Heart right ventricle (tissue), 16 donors: ENCODE data around the gene ADCY5. TPM values are rescaled to one million over a fixed set of nuclear protein-coding genes. Genes with fewer than 3 reads are reported as not detected.

ENCODE experiments used
- ATAC-seq, 8 donors: fragments of 200-7000 bp; cut with Tn5 transposase; one replicate each; pipeline ENCODE4 v1.9.1; 2020; ENCODE audit warnings: mild to moderate bottlenecking in 8 of 8, moderate library complexity in 8 of 8, moderate number of reproducible peaks in 1 of 8
- DNase-seq, 2 donors: peaks; one replicate each; pipeline ENCODE4 v3.0.0-alpha.2; 2020
- H3K27ac ChIP-seq, 10 donors: fragments of 200-600 bp; sonication (generic) in 2 of 10; one replicate each; pipeline versions ENCODE4 v1.5.0 to v1.8.0; 2020 to 2022; ENCODE audit warnings: mild to moderate bottlenecking in 3 of 10
- H3K27me3 ChIP-seq, 7 donors: fragments of 200-600 bp; one replicate each; pipeline ENCODE4 v1.8.0; 2021 to 2022; ENCODE audit warnings: mild to moderate bottlenecking in 2 of 7
- H3K36me3 ChIP-seq, 9 donors: fragments of 200-600 bp; sonication (generic) in 1 of 9; one replicate each; pipeline versions ENCODE4 v1.5.0 to v1.8.0; 2020 to 2022; ENCODE audit warnings: mild to moderate bottlenecking in 2 of 9
- H3K4me1 ChIP-seq, 9 donors: fragments of 200-600 bp; sonication (generic) in 1 of 9; one replicate each; pipeline versions ENCODE4 v1.5.0 to v1.8.0; 2020 to 2022; ENCODE audit warnings: mild to moderate bottlenecking in 4 of 9
- H3K4me3 ChIP-seq, 10 donors: fragments of 200-600 bp; sonication (generic) in 2 of 10; one replicate each; pipeline versions ENCODE4 v1.5.0 to v1.8.0; 2020 to 2022; ENCODE audit warnings: mild to moderate bottlenecking in 7 of 10, moderate library complexity in 2 of 10
- H3K9me3 ChIP-seq, 11 donors: fragments of 200-600 bp in 10 of 11; sonication (generic) in 2 of 11; one replicate each; pipeline versions ENCODE4 v1.5.0 to v1.8.0; 2013 to 2022; ENCODE audit warnings: mild to moderate bottlenecking in 2 of 11, control low read depth in 1 of 11, moderate library complexity in 1 of 11
- CTCF ChIP-seq, 9 donors: fragments of 200-600 bp; sonication (generic) in 2 of 9; IDR thresholded peaks; one replicate each; pipeline versions ENCODE4 v1.5.0 to v1.8.0; 2021 to 2022; ENCODE audit warnings: antibody characterized with exemption in 9 of 9, mild to moderate bottlenecking in 5 of 9, moderate library complexity in 1 of 9
- WGBS, 2 donors: extraction: QIAGEN DNeasy Blood & Tissue Kit; methylation state at CpG; one replicate each; pipeline ENCODE4 v1.1.7; 2013; ENCODE audit warnings: inconsistent platforms in 1 of 2; 5-methylcytosine and 5-hydroxymethylcytosine counted together
- intact Hi-C, 10 donors: fragments of 100-400 bp; cut with DNase I; formaldehyde crosslinking; loops; one replicate each; pipeline versions ENCODE4 v1.11.1 to v1.14.2; 2022
- polyA plus RNA-seq, 2 donors: library from polyadenylated mRNA; stranded (reverse); fragments of 200-250 nt; gene quantifications; one replicate each; pipeline ENCODE4 v1.2.3, GENCODE V29; 2013
- total RNA-seq, 10 donors: library from RNA; stranded (reverse); fragmentation: NEBNext Ultra II Directional in 3 of 10; extraction: Animal tissue kit (Norgen Biotek cat#: 25700) in 3 of 10; gene quantifications; one replicate each; pipeline versions ENCODE4 v1.2.1 to v1.2.4, GENCODE V29; 2021 to 2023
- donor health status: Arrhythmogenic right ventricular cardiomyopathy.
- donor health status: ischemic (EF 13 %, LVEDD 7.1; RV severe dilation, severe dysfunction).
- donor health status: healthy with polysubstance abuse.
- donor health status: DM: no; HTN: yes; CAD: no.
- donor health status: DM: no; HTN: no; CAD: no.
- donor health status: ischemic (EF 25% LVEDD 6.9; RV normal size, moderate dysfunction).
- donor health status: ischemic (EF 25% LVEDD 5.7; RV mildly dilated, moderate dysfunction).
- donor health status: healthy.
- donor health status: DM: yes; HTN: yes; CAD: no.
- donor health status: Ischemic cardiomyopathy.
- donor health status: ischemic (EF 35%, LVEDD 5.7; RV mildly dilated, moderate dysfunction).
- donor health status: nonischemic (EF 11% LVEDD 7.7; RV severe dilation, severe dysfunction).
- donor health status: DM: yes; HTN: yes; CAD: no.
- donor health status: PGD.
- donor health status: ischemic (EF 29% LVEDD 5.4; RV normal size, mild dysfunction).
- donor health status: nonischemic (EF 23%, LVEDD 6.1; RV moderate dilation, normal function).

ADCY5 gene
- total and polyA plus RNA-seq, 12 donors: 37.2 to 245 (median 198) TPM

- intact Hi-C loops: no loop called here
- peaks cover 0 to 26% (median 0%) of the 10 kb centered on the region in 9 donors for H3K36me3 ChIP-seq
- peak overlapping the region in 2 of 10 donors; percentile 36 to 41 for H3K27ac ChIP-seq
- WGBS, 2 donors: 33 to 38% methylated on average over 5 of the region's 5 CpGs
- H3K9me3 ChIP-seq: peaks cover 0 to 5% (median 0%) of the 10 kb centered on the region in 11 donors
- ATAC-seq (peak in 7 of 8 donors; percentile 57 to 86 (median 73)), DNase-seq (peak in 1 of 2 donors; percentile 50)
- H3K4me3 ChIP-seq: no peak overlapping the region
- TF ChIP-seq CTCF (IDR thresholded peaks at IDR 0.05): no peak
- peaks cover 0 to 36% (median 11%) of the 10 kb centered on the region in 9 donors for H3K4me1 ChIP-seq
- H3K27me3 ChIP-seq: no peaks in the 10 kb centered on the region
These were observed 177.3 kb downstream of the ADCY5 start for GRCh38 chr3:123271466-123272159.

- intact Hi-C loops: no loop called here
- H3K4me3 ChIP-seq: no peak overlapping the region
- peaks cover 0 to 34% (median 0%) of the 10 kb centered on the region in 9 donors for H3K36me3 ChIP-seq
- DNase-seq: no peak
- TF ChIP-seq CTCF (IDR thresholded peaks at IDR 0.05): no peak
- no peak for ATAC-seq
- no peak overlapping the region for H3K27ac ChIP-seq
- H3K4me1 ChIP-seq: peaks cover 0 to 36% (median 11%) of the 10 kb centered on the region in 9 donors
- 92 to 97% methylated on average over 2 of the region's 2 CpGs for WGBS, 2 donors
- peaks cover 0 to 13% (median 0%) of the 10 kb centered on the region in 11 donors for H3K9me3 ChIP-seq
- no peaks in the 10 kb centered on the region for H3K27me3 ChIP-seq
These were observed 178.1 kb downstream of the ADCY5 start for GRCh38 chr3:123270818-123271217.

GRCh38 chr3:123267821-123268220, 181.1 kb downstream of the ADCY5 start:
- no peaks in the 10 kb centered on the region for H3K27me3 ChIP-seq
- ATAC-seq: no peak
- peaks cover 0 to 28% (median 8%) of the 10 kb centered on the region in 9 donors for H3K4me1 ChIP-seq
- no peak overlapping the region for H3K27ac ChIP-seq
- peak in 2 of 9 donors; percentile 12 to 24 for TF ChIP-seq CTCF (IDR thresholded peaks at IDR 0.05)
- WGBS, 2 donors: 35 to 42% methylated on average over 2 of the region's 2 CpGs
- H3K36me3 ChIP-seq: peaks cover 0 to 54% (median 0%) of the 10 kb centered on the region in 9 donors
- DNase-seq: no peak
- intact Hi-C loops: loop anchor here in 3 of 10 donors (10.0 kb wide), 2 partner anchors 243 to 323 kb away; partner anchors contain the start of gene SEMA5B (in 1 of the 3)
- no peak overlapping the region for H3K4me3 ChIP-seq
- peaks cover 0 to 14% (median 0%) of the 10 kb centered on the region in 11 donors for H3K9me3 ChIP-seq

GRCh38 chr3:123263941-123264340, 184.9 kb downstream of the ADCY5 start:
- no peak for TF ChIP-seq CTCF (IDR thresholded peaks at IDR 0.05)
- H3K27me3 ChIP-seq: no peaks in the 10 kb centered on the region
- peaks cover 0 to 14% (median 0%) of the 10 kb centered on the region in 11 donors for H3K9me3 ChIP-seq
- H3K4me3 ChIP-seq: no peak overlapping the region
- no peak for DNase-seq
- ATAC-seq: no peak
- peaks cover 0 to 9% (median 0%) of the 10 kb centered on the region in 9 donors for H3K4me1 ChIP-seq
- 97 to 98% methylated on average over 2 of the region's 2 CpGs for WGBS, 2 donors
- no peak overlapping the region for H3K27ac ChIP-seq
- intact Hi-C loops: loop anchor here in 5 of 10 donors (5.0 to 10.0 kb wide), 4 partner anchors 239 to 417 kb away; partner anchors contain the start of gene SEMA5B (in 1 of the 5)
- peaks cover 0 to 71% (median 3%) of the 10 kb centered on the region in 9 donors for H3K36me3 ChIP-seq
